DMS79 (cell line): ENCODE measurements around the gene RMC1.
"Not testable (repeated sequence)": the region's sequence is repeated elsewhere in the genome, so short reads cannot be mapped to it uniquely, and the experiment has no call there.

Source experiments
- DNase-seq: peaks from one replicate; lab custom pipeline; 2025; lab: John Stamatoyannopoulos, UW

Gene RMC1

GRCh38 chr18:23532848-23533247 lies 29.5 kb downstream of the RMC1 start:
- no peak for DNase-seq

- DNase-seq = no peak
These were observed 31.0 kb downstream of the RMC1 start for GRCh38 chr18:23534276-23534675.

- DNase-seq = no peak
These were observed 32.9 kb downstream of the RMC1 start for GRCh38 chr18:23536204-23536603.

- no peak for DNase-seq
These were observed 34.0 kb downstream of the RMC1 start for GRCh38 chr18:23537274-23537673.

GRCh38 chr18:23538001-23538400 lies 34.7 kb downstream of the RMC1 start:
- DNase-seq = no peak

GRCh38 chr18:23538870-23539269 lies 35.6 kb downstream of the RMC1 start:
- no peak for DNase-seq

GRCh38 chr18:23539296-23539695 lies 36.0 kb downstream of the RMC1 start:
- DNase-seq = no peak

- no peak for DNase-seq
These were observed 36.7 kb downstream of the RMC1 start for GRCh38 chr18:23539911-23540525.

- no peak for DNase-seq
These were observed 37.6 kb downstream of the RMC1 start for GRCh38 chr18:23540867-23541266.

GRCh38 chr18:23541349-23542093 lies 38.2 kb downstream of the RMC1 start:
- no peak for DNase-seq

GRCh38 chr18:23542461-23542860 lies 39.1 kb downstream of the RMC1 start:
- no peak for DNase-seq

GRCh38 chr18:23545247-23545789 lies 42.0 kb downstream of the RMC1 start:
- no peak for DNase-seq

GRCh38 chr18:23547306-23547705 lies 44.0 kb downstream of the RMC1 start:
- DNase-seq = no peak

GRCh38 chr18:23547846-23548245 lies 44.5 kb downstream of the RMC1 start:
- no peak for DNase-seq

- DNase-seq = no peak
These were observed 45.0 kb downstream of the RMC1 start for GRCh38 chr18:23548275-23548674.

- DNase-seq = no peak
These were observed 45.4 kb downstream of the RMC1 start for GRCh38 chr18:23548719-23549118.

- DNase-seq = no peak
These were observed 47.6 kb downstream of the RMC1 start for GRCh38 chr18:23550898-23551297.

GRCh38 chr18:23551978-23552377 lies 48.7 kb downstream of the RMC1 start:
- DNase-seq = no peak

- DNase-seq = no peak
These were observed 49.2 kb downstream of the RMC1 start for GRCh38 chr18:23552505-23552904.

GRCh38 chr18:23553887-23554286 lies 50.6 kb downstream of the RMC1 start:
- DNase-seq = no peak

- no peak for DNase-seq
These were observed 53.0 kb downstream of the RMC1 start for GRCh38 chr18:23556145-23556780.

GRCh38 chr18:23557511-23557910 lies 54.2 kb downstream of the RMC1 start:
- not testable (repeated sequence) for DNase-seq

GRCh38 chr18:23560186-23560585 lies 56.9 kb downstream of the RMC1 start:
- no peak for DNase-seq
